Spleen (tissue), 7 donors: ENCODE results near the gene SYNPR.

Experiments used
- CTCF ChIP-seq, 11 experiments: fragments of 200-600 bp in 7 of 11; fragments of 450-650 bp in 4 of 11; sonication (generic) in 4 of 11; IDR thresholded peaks in 8 of 11; conservative IDR thresholded peaks in 3 of 11; 1 replicate in 7 of 11; 2 replicates in 4 of 11; pipeline versions ENCODE4 v1.4.0 to v1.8.0; 2016 to 2021; ENCODE audit warnings: antibody characterized with exemption in 11 of 11, inconsistent platforms in 4 of 11, mild to moderate bottlenecking in 1 of 11
- POLR2A ChIP-seq, 3 donors: fragments of 450-650 bp; IDR thresholded peaks; one replicate each; pipeline ENCODE4 v1.5.1; 2017; ENCODE audit warnings: antibody characterized with exemption in 3 of 3, mild to moderate bottlenecking in 1 of 3
- POLR2AphosphoS5 ChIP-seq, 3 donors: sonication (generic); formaldehyde crosslinking; IDR thresholded peaks; one replicate each; pipeline ENCODE4 v1.5.1; 2017; ENCODE audit warnings: antibody characterized with exemption in 3 of 3
- donor health status: DM: no; HTN: no; CAD: no; lungs with moderate emphysema.
- donor health status: DM: no; HTN: no; CAD: no.
- donor health status: DM: no; HTN: no; CAD: no.

GRCh38 chr3:63493101-63493500 lies 215.0 kb downstream of the SYNPR start:
- TF ChIP-seq POLR2A (IDR thresholded peaks at IDR 0.05) (no peak), CTCF (IDR thresholded peaks at IDR 0.05 in 8 of 11, conservative IDR thresholded peaks at IDR 0.05 in 3 of 11) (no peak), POLR2AphosphoS5 (IDR thresholded peaks at IDR 0.05) (no peak)
